Measurements from ENCODE around the gene PSME4. TPM values are rescaled to one million over a fixed set of nuclear protein-coding genes. Genes with fewer than 3 reads are reported as not detected.
"Not testable (repeated sequence)": the region's sequence is repeated elsewhere in the genome, so short reads cannot be mapped to it uniquely, and the experiment has no call there.

The PSME4 gene
- total RNA-seq, 2 donors from 2014 or later, result 90.6 to 116 TPM

GRCh38 chr2:53856272-53856671, 114.5 kb downstream of the PSME4 start:
- no peaks in the 10 kb centered on the region for H3K4me1 ChIP-seq (ENCODE audit: control insufficient read depth, insufficient read depth, low read length)
- peaks cover 43% of the 10 kb centered on the region for H3K36me3 Mint-ChIP-seq (ENCODE audit: low read depth)
- no peak for TF ChIP-seq CTCF (conservative IDR thresholded peaks at IDR 0.05)
- 92 to 93% methylated on average over 2 of the region's 2 CpGs for WGBS, 2 experiments (ENCODE audit: insufficient coverage in 1 of 2, insufficient read length in 1 of 2)
- H3K36me3 ChIP-seq (ENCODE audit: control insufficient read depth, insufficient read depth, low read length), result peaks cover 70% of the 10 kb centered on the region
- H3K4me3 ChIP-seq (ENCODE audit: low read length), result no peak overlapping the region
- H3K27me3 ChIP-seq (ENCODE audit: control insufficient read depth, insufficient read depth, low read length, poor library complexity, severe bottlenecking), result no peaks in the 10 kb centered on the region
- H3K27ac Mint-ChIP-seq, result no peak overlapping the region
- no peak for DNase-seq
- no peak overlapping the region for H3K4me3 Mint-ChIP-seq
- no peak overlapping the region for H3K27ac ChIP-seq (ENCODE audit: low read depth, low read length)
- no peaks in the 10 kb centered on the region for H3K27me3 Mint-ChIP-seq (ENCODE audit: insufficient read depth)
- H3K9me3 Mint-ChIP-seq, result no peaks in the 10 kb centered on the region
- H3K4me1 Mint-ChIP-seq, result peaks cover 2% of the 10 kb centered on the region
- no peak overlapping the region for H3K9ac ChIP-seq (ENCODE audit: extremely low read depth, low read length, poor library complexity, severe bottlenecking)
- no peaks in the 10 kb centered on the region for H3K9me3 ChIP-seq (ENCODE audit: control insufficient read depth, low read length)

GRCh38 chr2:53854678-53855077, 116.1 kb downstream of the PSME4 start:
- H3K9me3 ChIP-seq (ENCODE audit: control insufficient read depth, low read length), result no peaks in the 10 kb centered on the region
- H3K4me1 ChIP-seq (ENCODE audit: control insufficient read depth, insufficient read depth, low read length), result no peaks in the 10 kb centered on the region
- H3K9ac ChIP-seq (ENCODE audit: extremely low read depth, low read length, poor library complexity, severe bottlenecking), result no peak overlapping the region
- Mint-ChIP-seq H3K27me3 (ENCODE audit: insufficient read depth) (no peaks in the 10 kb centered on the region), H3K36me3 (ENCODE audit: low read depth) (peaks cover 43% of the 10 kb centered on the region), H3K9me3 (no peaks in the 10 kb centered on the region), H3K27ac (no peak overlapping the region), H3K4me3 (no peak overlapping the region), H3K4me1 (peaks cover 2% of the 10 kb centered on the region)
- no peak overlapping the region for H3K4me3 ChIP-seq (ENCODE audit: low read length)
- H3K36me3 ChIP-seq (ENCODE audit: control insufficient read depth, insufficient read depth, low read length), result peaks cover 73% of the 10 kb centered on the region
- WGBS, 2 experiments (ENCODE audit: insufficient coverage in 1 of 2, insufficient read length in 1 of 2), result 90 to 92% methylated on average over 2 of the region's 2 CpGs
- no peak for TF ChIP-seq CTCF (conservative IDR thresholded peaks at IDR 0.05)
- H3K27me3 ChIP-seq (ENCODE audit: control insufficient read depth, insufficient read depth, low read length, poor library complexity, severe bottlenecking), result no peaks in the 10 kb centered on the region
- DNase-seq, result no peak
- no peak overlapping the region for H3K27ac ChIP-seq (ENCODE audit: low read depth, low read length)

- H3K27ac ChIP-seq (ENCODE audit: low read depth, low read length), result no peak overlapping the region
These were observed 118.3 kb downstream of the PSME4 start for GRCh38 chr2:53852532-53852931.

GRCh38 chr2:53851052-53851757, 119.6 kb downstream of the PSME4 start:
- peaks cover 72% of the 10 kb centered on the region for H3K36me3 ChIP-seq (ENCODE audit: control insufficient read depth, insufficient read depth, low read length)
- not testable (repeated sequence) for H3K4me3 ChIP-seq (ENCODE audit: low read length); H3K4me3 Mint-ChIP-seq; H3K9me3 ChIP-seq (ENCODE audit: control insufficient read depth, low read length); H3K27me3 ChIP-seq (ENCODE audit: control insufficient read depth, insufficient read depth, low read length, poor library complexity, severe bottlenecking); H3K4me1 ChIP-seq (ENCODE audit: control insufficient read depth, insufficient read depth, low read length); DNase-seq; H3K9me3 Mint-ChIP-seq; H3K27ac Mint-ChIP-seq; H3K27ac ChIP-seq (ENCODE audit: low read depth, low read length); H3K27me3 Mint-ChIP-seq (ENCODE audit: insufficient read depth); H3K4me1 Mint-ChIP-seq; H3K9ac ChIP-seq (ENCODE audit: extremely low read depth, low read length, poor library complexity, severe bottlenecking)
- 86 to 97% methylated on average over 9 of the region's 9 CpGs for WGBS, 2 experiments (ENCODE audit: insufficient coverage in 1 of 2, insufficient read length in 1 of 2)
- peaks cover 42% of the 10 kb centered on the region for H3K36me3 Mint-ChIP-seq (ENCODE audit: low read depth)

More at GRCh38 chr2:53852532-53852931, 118.3 kb downstream of the PSME4 start:
- H3K4me3 Mint-ChIP-seq, result no peak overlapping the region
- H3K36me3 Mint-ChIP-seq (ENCODE audit: low read depth), result peaks cover 47% of the 10 kb centered on the region
- Histone ChIP-seq H3K4me1 (ENCODE audit: control insufficient read depth, insufficient read depth, low read length) (no peaks in the 10 kb centered on the region), H3K27me3 (ENCODE audit: control insufficient read depth, insufficient read depth, low read length, poor library complexity, severe bottlenecking) (no peaks in the 10 kb centered on the region), H3K9ac (ENCODE audit: extremely low read depth, low read length, poor library complexity, severe bottlenecking) (no peak overlapping the region), H3K4me3 (ENCODE audit: low read length) (no peak overlapping the region), H3K9me3 (ENCODE audit: control insufficient read depth, low read length) (no peaks in the 10 kb centered on the region), H3K36me3 (ENCODE audit: control insufficient read depth, insufficient read depth, low read length) (peaks cover 77% of the 10 kb centered on the region)
- DNase-seq, result no peak
- H3K9me3 Mint-ChIP-seq, result no peaks in the 10 kb centered on the region
- no peak overlapping the region for H3K27ac Mint-ChIP-seq
- TF ChIP-seq CTCF (conservative IDR thresholded peaks at IDR 0.05), result no peak
- H3K27me3 Mint-ChIP-seq (ENCODE audit: insufficient read depth), result no peaks in the 10 kb centered on the region
- whole genome bisulfite sequencing, 2 experiments (ENCODE audit: insufficient coverage in 1 of 2, insufficient read length in 1 of 2), result 96 to 100% methylated on average over 4 of the region's 4 CpGs
- no peaks in the 10 kb centered on the region for H3K4me1 Mint-ChIP-seq
